GM19043 (cell line): Measurements from ENCODE around the gene WDFY4.

ENCODE experiments used
- ATAC-seq: cut with Tn5 transposase; IDR thresholded peaks from one replicate; pipeline ENCODE4 v1.9.1; 2021; ENCODE audit warnings: low read depth; ENCODE audit not compliant: unreplicated experiment

Gene WDFY4

DNA sequence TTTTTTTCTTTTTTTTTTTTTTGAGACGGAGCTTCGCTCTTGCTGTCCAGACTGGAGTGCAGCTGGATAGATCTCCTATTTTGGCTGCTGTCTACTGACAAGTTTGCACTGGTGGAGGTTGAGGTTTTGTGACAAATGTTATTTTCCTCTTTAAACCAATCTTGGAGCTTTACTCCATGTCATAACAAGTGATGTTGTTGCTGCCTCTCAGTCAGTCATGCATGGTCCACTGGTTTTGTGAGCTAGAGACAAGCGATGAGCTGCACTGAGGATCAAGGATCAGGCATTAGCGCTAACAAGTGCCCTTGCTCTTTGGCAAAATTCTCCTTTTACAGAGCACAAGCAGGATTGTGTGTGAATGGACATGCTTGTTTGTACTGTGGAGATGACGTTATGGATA is 805 bp upstream of the WDFY4 start:
- ATAC-seq = no peak

GRCh38 chr10:48684463-48684791 is 246 bp upstream of the WDFY4 start:
- no peak for ATAC-seq

DNA sequence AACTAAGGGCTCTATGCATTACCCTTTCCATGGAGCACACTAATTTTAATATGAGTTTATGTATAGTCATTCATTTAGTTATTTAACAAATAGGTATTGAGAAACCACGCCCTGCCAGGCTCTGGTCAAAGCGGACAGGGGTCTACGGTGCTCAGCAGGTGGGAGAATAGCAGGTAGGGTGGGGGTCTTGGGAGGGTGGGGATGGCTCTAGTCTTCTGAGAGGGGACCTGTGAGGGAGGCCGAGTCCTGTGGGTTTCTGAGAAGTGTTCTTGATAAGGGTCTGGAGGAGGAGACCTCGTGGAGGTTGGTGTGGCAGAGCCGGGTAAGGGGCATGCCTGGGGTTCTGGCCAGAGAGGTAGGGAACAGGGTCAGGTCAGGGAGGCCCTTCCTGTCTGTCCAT is 1.1 kb downstream of the WDFY4 start:
- ATAC-seq = no peak

DNA sequence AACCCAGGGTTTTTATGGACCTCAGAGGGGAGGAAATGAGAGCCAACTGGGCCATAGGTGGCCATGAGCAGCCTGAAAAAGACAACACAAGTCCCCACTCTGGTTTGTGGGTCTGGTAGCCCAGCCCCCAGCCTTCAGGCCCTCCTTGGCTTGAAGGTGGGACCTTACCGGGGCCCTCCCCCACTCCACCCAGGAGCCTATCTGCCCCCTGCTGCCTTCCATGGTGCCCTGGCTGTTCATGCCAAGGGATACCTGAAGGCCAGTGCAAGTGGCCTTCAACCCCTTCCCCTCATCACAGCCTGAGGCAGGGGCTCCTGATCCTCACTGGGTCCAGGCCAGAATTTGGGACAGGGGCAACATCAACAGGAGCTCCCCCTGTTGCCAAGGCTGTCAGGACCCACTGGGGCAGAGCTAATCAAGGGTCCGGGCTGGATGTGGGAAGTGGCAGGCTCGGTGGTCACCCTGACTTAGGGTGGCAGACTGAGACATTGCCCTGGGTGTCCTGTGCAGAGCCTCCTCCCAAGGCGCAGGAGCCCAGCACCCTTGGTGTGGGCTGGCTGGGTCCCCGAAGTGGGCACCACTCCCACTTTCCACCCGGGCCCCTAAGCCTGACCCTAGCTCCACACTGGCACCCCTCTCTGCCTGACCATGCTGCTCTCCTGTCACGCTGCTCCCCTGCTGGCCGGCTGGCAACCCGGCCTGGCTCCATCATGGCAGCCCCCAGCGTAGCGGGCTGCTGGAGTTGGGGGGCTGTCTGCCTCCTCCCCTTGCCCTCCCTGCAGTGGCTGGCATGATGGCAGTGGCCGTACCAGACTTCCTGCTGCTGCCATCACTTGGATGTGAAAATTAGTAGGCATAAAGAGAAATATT is 6.4 kb downstream of the WDFY4 start:
- no peak for ATAC-seq

- ATAC-seq = no peak
Observed at GRCh38 chr10:48691812-48692528, 7.3 kb downstream of the WDFY4 start.

GRCh38 chr10:48692748-48693147 is 8.1 kb downstream of the WDFY4 start:
- no peak for ATAC-seq

DNA sequence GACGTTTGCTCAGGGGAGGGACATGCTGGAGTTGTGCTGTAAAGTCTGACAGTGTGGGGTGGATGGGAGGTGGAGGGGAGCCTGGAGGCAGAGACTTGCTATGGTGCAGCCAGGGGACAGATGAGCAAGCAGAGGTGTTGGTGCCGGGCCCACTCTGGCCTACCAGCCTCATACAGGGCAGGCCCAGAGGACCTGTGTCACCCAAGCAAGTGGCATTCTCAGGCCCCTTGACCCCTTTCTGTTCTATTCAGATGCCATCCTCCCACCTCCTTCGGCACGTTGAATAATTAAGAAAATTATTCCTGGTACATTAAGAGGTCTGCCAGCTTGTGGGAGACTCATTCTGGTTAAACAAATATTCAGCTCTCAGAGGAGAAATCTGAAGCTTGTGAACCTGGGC is 8.5 kb downstream of the WDFY4 start:
- ATAC-seq = no peak

DNA sequence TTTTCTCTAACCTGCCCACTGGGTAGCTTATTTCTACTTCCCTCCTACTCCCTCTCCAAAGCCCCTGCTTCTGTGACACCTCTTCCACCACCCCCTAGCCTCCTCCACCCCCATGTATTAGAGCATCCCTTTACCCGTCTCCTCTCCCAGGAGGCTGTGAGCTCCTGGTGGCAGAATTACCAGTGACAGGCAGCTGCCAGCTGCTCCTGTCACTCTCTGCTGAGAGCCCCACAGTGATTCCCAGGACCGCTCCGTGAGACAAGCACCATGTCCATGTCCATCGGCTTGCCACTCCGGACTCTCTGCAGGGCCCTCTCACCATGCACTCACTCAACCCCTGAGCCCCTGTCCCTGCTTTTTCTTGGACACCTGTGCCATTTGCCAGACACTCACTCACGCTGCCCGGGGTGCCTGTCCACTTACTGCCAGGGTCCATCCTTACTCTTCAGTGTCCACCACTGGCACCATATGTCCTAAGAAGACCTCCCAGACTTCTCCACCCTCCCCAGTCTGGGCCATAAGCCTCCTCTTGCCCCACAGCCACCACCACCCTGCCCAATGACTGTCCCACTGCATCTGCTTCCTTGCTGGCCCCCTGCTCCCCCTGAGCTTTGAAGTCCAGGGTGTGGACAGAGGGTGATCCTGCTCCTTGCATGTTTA is 9.8 kb downstream of the WDFY4 start:
- no peak for ATAC-seq

GRCh38 chr10:48695636-48696534 is 11.2 kb downstream of the WDFY4 start:
- ATAC-seq = no peak

GRCh38 chr10:48696535-48696873 is 11.8 kb downstream of the WDFY4 start:
- ATAC-seq = no peak

DNA sequence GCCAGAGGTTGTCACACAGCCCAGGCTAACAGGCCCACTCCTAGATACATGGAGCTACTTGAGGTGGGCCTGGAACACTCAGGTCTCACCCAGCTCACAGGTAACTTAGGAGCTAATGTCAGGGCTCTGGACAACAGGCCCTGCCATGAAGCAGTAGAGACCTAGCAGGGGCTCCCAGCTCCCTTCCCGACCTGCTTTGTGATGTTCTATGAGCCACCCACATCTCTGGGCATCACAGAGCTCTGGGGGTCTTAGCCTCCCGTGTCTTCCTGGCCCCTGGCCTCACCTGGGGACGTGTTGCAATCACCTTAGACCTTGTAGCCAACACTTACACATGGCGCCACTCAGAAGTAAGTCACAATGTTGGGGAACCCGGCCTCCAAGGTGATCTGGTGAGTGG is 12.4 kb downstream of the WDFY4 start:
- no peak for ATAC-seq

GRCh38 chr10:48697821-48698764 is 13.4 kb downstream of the WDFY4 start:
- no peak for ATAC-seq

- ATAC-seq = peak; percentile 64
Observed at GRCh38 chr10:48699011-48699627, 14.4 kb downstream of the WDFY4 start.

- no peak for ATAC-seq
Observed at GRCh38 chr10:48700071-48700470, 15.4 kb downstream of the WDFY4 start.

GRCh38 chr10:48700493-48700892 is 15.8 kb downstream of the WDFY4 start:
- no peak for ATAC-seq

- no peak for ATAC-seq
Observed at GRCh38 chr10:48701139-48701901, 16.6 kb downstream of the WDFY4 start.

DNA sequence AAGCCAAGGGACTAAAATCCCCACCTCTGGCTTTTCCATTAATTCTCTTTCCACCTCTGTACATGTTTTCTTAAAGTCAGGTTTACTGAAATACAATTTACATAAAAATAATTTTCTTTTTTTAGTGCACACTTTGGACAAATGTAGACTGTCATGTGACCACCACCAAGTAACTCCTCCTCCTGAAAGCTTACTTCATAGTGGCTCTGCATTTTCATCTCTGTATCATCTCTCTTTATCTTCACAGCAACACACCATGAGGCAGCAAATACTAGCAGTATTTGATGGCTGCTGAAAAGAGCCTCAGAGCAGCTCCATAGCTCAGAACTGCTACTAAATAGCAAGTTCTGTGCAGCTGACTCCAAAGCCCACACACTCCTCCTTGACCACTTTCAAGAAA is 17.3 kb downstream of the WDFY4 start:
- ATAC-seq = no peak

DNA sequence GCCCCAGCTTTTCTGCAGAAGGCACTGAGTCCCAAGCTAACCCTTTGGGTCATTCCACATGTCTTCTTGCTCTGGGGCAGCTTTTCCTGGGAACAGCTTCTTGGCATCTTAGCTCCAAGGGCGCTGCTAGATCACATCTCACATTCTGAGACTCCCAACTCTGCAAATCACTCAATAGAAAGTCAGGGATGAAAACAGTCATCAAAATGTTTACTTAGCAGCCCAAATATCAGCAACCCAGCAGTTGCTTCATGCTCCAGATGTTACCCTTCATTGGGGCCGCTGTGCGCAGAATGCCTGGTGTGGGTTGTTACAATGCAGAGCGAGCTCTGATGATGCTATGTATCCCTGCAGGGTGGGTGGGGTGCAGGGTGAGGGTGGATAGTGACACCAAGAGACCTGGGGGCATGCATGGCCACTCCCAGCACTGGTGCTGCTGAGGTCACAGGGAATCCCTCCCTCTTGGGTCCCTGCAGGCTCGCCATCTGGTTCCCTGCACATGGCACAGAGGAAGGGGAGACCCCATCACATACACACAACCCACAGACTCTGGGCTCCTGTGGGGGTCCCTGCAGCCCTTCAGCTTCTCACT is 19.0 kb downstream of the WDFY4 start:
- no peak for ATAC-seq
